ENCODE results near the gene ADAM10. TPM values are rescaled to one million over a fixed set of nuclear protein-coding genes. Genes with fewer than 3 reads are reported as not detected.

The ADAM10 gene
- total RNA-seq, 2 experiments from 2014 or later: 70.7 to 76.3 TPM

DNA sequence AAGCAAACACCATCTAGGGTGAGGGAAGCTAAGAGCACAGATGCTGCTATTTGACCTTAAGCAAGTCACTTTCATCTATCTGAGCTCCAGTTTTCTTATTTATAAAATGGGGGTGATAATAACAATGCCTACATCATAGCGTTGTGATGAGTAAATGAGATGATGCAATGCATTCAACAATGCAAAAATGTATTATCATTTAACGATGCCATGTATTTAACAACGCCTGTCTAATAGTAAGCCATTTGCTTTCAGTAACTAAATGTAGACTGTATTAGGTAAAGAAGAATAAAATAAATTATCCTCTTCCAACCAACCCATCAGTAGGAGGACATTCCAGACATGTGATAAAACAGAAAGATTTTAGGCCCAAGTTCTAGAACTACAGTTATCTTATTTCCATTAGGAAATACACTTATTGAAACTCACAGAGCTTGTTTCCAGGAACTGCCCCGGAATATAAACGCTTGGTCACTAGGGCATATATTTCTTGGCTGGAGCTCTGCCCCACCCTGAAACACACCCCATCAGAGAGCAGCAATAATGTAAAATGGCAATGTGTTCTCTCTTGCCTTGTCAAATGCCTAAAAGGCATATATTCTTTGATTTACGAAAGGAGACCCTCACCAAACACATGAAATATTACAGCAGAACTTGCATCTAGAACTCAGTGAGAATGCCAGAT, 189.5 kb downstream of the ADAM10 start:
- intact Hi-C loops (cut with micrococcal nuclease): no loop called here
- Mint-ChIP-seq H3K4me1 (ENCODE audit: low read depth) (no peaks in the 10 kb centered on the region), H3K9me3 (no peaks in the 10 kb centered on the region), H3K27ac (no peak overlapping the region), H3K36me3 (ENCODE audit: low read depth) (no peaks in the 10 kb centered on the region), H3K27me3 (ENCODE audit: low read depth) (no peaks in the 10 kb centered on the region), H3K4me3 (no peak overlapping the region)
- CTCF ChIA-PET: interaction anchor here (0.6 to 0.7 kb wide), 2 partner anchors 24 to 184 kb away, joined by 3 to 6 read pairs; no protein-coding TSS in a partner anchor
- DNase-seq: no peak

- intact Hi-C loops (cut with micrococcal nuclease): no loop called here
- Mint-ChIP-seq H3K27ac (no peak overlapping the region), H3K4me1 (ENCODE audit: low read depth) (no peaks in the 10 kb centered on the region), H3K4me3 (no peak overlapping the region), H3K27me3 (ENCODE audit: low read depth) (no peaks in the 10 kb centered on the region), H3K9me3 (no peaks in the 10 kb centered on the region), H3K36me3 (ENCODE audit: low read depth) (no peaks in the 10 kb centered on the region)
- DNase-seq: no peak
- CTCF ChIA-PET: interaction anchor here (1.1 kb wide), 1 partner anchor 73 kb away, joined by 4 read pairs; no protein-coding TSS in a partner anchor
Observed at GRCh38 chr15:58558777-58559176, 190.7 kb downstream of the ADAM10 start.

GRCh38 chr15:58556541-58556940, 193.0 kb downstream of the ADAM10 start:
- no peak for DNase-seq
- Mint-ChIP-seq H3K27ac (no peak overlapping the region), H3K4me3 (no peak overlapping the region), H3K27me3 (ENCODE audit: low read depth) (no peaks in the 10 kb centered on the region), H3K4me1 (ENCODE audit: low read depth) (peaks cover 8% of the 10 kb centered on the region), H3K36me3 (ENCODE audit: low read depth) (no peaks in the 10 kb centered on the region), H3K9me3 (no peaks in the 10 kb centered on the region)
- intact Hi-C loops (cut with micrococcal nuclease): no loop called here
- CTCF ChIA-PET: interaction anchor here (0.6 to 0.7 kb wide), 2 partner anchors 121 to 1480 kb away, joined by 3 to 4 read pairs; no protein-coding TSS in a partner anchor

GRCh38 chr15:58556028-58556361, 193.5 kb downstream of the ADAM10 start:
- Mint-ChIP-seq H3K27me3 (ENCODE audit: low read depth) (no peaks in the 10 kb centered on the region), H3K4me3 (no peak overlapping the region)

GRCh38 chr15:58555162-58556027, 194.1 kb downstream of the ADAM10 start:
- intact Hi-C loops (cut with micrococcal nuclease): no loop called here
- Mint-ChIP-seq H3K36me3 (ENCODE audit: low read depth) (no peaks in the 10 kb centered on the region), H3K27ac (no peak overlapping the region), H3K27me3 (ENCODE audit: low read depth) (no peaks in the 10 kb centered on the region), H3K4me1 (ENCODE audit: low read depth) (peaks cover 13% of the 10 kb centered on the region), H3K9me3 (no peaks in the 10 kb centered on the region), H3K4me3 (no peak overlapping the region)
- CTCF ChIA-PET: interaction anchor here (0.6 kb wide), 1 partner anchor 247 kb away, joined by 5 read pairs; no protein-coding TSS in a partner anchor
- no peak for DNase-seq

More at GRCh38 chr15:58556028-58556361, 193.5 kb downstream of the ADAM10 start:
- H3K4me1 Mint-ChIP-seq (ENCODE audit: low read depth): peaks cover 13% of the 10 kb centered on the region
- no peak for DNase-seq
- intact Hi-C loops (cut with micrococcal nuclease): no loop called here
- H3K27ac Mint-ChIP-seq: no peak overlapping the region
- no peaks in the 10 kb centered on the region for H3K36me3 Mint-ChIP-seq (ENCODE audit: low read depth)
- H3K9me3 Mint-ChIP-seq: no peaks in the 10 kb centered on the region
- CTCF ChIA-PET: interaction anchor here (0.6 kb wide), 2 partner anchors 248 to 1480 kb away, joined by 3 to 5 read pairs; no protein-coding TSS in a partner anchor

- Mint-ChIP-seq H3K27me3 (ENCODE audit: low read depth) (no peaks in the 10 kb centered on the region), H3K4me3 (no peak overlapping the region), H3K36me3 (ENCODE audit: low read depth) (no peaks in the 10 kb centered on the region), H3K4me1 (ENCODE audit: low read depth) (peaks cover 16% of the 10 kb centered on the region), H3K9me3 (no peaks in the 10 kb centered on the region), H3K27ac (no peak overlapping the region)
- DNase-seq: no peak
- intact Hi-C loops (cut with micrococcal nuclease): no loop called here
- CTCF ChIA-PET: no interaction called here
Observed at GRCh38 chr15:58554758-58555157, 194.7 kb downstream of the ADAM10 start.

GRCh38 chr15:58553365-58553918, 196.1 kb downstream of the ADAM10 start:
- Mint-ChIP-seq H3K36me3 (ENCODE audit: low read depth) (no peaks in the 10 kb centered on the region), H3K9me3 (no peaks in the 10 kb centered on the region), H3K27me3 (ENCODE audit: low read depth) (no peaks in the 10 kb centered on the region), H3K27ac (no peak overlapping the region), H3K4me1 (ENCODE audit: low read depth) (peaks cover 16% of the 10 kb centered on the region), H3K4me3 (no peak overlapping the region)
- CTCF ChIA-PET: no interaction called here
- intact Hi-C loops (cut with micrococcal nuclease): no loop called here
- no peak for DNase-seq

DNA sequence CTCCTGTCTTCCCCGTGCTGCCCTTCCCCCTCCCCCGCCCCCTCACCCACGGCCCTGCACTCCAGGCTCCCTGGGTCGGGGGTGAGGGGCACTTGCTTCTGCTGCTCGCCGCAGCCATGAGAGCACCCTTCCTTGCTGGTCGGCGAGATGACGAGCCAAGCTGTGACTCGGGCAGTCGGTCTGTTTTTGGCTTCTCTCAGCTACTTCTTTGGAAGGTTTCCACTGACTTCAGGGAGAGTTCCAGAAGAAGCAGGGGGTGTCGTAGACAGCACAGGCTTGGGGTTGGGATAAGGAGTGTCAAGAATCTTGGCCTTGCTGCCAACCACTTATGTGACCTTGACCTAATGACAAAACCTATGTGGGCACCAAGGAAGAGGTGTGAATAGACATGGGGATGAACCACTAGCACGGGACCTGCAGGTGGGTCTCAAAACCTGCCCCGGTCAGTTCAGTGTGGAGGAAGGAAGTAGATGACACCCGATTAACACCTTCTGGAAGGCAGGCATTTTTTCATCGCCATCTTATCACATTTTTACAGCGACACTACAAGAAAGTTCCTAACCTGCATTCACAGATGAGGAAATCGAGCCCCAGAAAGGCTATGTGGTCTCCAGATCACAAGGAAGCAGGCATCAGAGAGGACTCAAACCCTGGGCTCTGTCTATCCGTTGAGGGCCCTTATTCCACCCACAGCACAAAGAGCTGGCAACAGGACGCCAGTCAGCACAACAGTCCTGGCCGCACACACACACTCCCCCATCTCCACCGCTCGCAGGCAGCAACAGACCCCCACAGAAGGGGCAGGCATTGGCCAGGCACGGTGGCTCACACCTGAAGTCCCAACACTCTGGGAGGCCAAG, 196.8 kb downstream of the ADAM10 start:
- intact Hi-C loops (cut with micrococcal nuclease): no loop called here
- peaks cover 16% of the 10 kb centered on the region for H3K4me1 Mint-ChIP-seq (ENCODE audit: low read depth)
- no peaks in the 10 kb centered on the region for H3K27me3 Mint-ChIP-seq (ENCODE audit: low read depth)
- no peak for DNase-seq
- no peaks in the 10 kb centered on the region for H3K9me3 Mint-ChIP-seq
- no peak overlapping the region for H3K27ac Mint-ChIP-seq
- CTCF ChIA-PET: no interaction called here
- H3K4me3 Mint-ChIP-seq: no peak overlapping the region
- H3K36me3 Mint-ChIP-seq (ENCODE audit: low read depth): no peaks in the 10 kb centered on the region

- H3K4me3 Mint-ChIP-seq: no peak overlapping the region
- no peaks in the 10 kb centered on the region for H3K36me3 Mint-ChIP-seq (ENCODE audit: low read depth)
- CTCF ChIA-PET: no interaction called here
- intact Hi-C loops (cut with micrococcal nuclease): no loop called here
- DNase-seq: no peak
- no peaks in the 10 kb centered on the region for H3K9me3 Mint-ChIP-seq
- no peaks in the 10 kb centered on the region for H3K27me3 Mint-ChIP-seq (ENCODE audit: low read depth)
- H3K4me1 Mint-ChIP-seq (ENCODE audit: low read depth): peaks cover 16% of the 10 kb centered on the region
- no peak overlapping the region for H3K27ac Mint-ChIP-seq
Observed at GRCh38 chr15:58551764-58552504, 197.6 kb downstream of the ADAM10 start.

DNA sequence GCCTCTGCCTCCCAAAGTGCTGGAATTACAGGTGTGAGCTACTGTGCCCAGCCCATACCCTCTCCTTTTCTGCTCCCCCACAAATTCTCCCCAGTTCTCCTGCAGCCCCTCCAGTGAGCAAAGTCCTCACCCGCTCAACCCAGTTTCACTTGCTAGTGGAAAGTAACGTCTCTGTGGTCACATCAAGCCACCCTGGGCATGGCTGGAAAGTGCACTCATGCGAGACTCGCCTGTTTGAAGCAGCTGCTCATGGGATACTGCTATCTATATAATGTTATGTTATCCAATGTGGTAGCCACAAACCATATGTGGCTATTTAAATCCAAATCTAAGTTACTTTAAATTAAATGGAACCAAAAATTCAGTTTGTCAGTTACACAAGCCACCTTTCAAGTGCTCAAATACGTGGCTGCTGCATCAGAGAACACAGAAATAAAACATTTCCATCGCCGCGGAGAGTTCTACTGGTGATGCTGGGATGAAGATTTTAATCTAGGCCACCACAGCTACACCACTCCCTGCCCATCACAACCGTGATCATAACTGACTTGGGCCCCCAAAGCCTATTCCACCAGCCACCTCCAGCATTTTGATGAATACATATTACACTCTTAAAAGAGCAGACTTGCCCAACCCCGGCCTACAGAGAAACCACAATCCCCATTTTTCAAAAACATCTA, 198.3 kb downstream of the ADAM10 start:
- no peak overlapping the region for H3K27ac Mint-ChIP-seq
- no peak for DNase-seq

DNA sequence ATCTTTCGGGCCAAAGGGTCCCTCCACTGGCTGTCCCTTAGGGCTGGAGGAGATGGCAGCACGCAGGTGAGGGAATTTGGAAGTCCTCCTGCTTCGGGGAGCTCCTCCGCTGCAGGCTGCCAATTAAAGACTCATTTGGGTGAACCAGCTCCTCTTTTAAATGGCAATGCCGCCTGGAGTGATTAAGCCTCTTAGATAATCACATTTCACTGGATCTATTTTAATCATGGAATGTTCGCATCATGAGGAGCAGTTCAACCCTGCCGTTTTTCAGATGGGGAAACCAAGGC, 199.8 kb downstream of the ADAM10 start:
- no peaks in the 10 kb centered on the region for H3K36me3 Mint-ChIP-seq (ENCODE audit: low read depth)
- intact Hi-C loops (cut with micrococcal nuclease): no loop called here
- no peak overlapping the region for H3K4me3 Mint-ChIP-seq
- CTCF ChIA-PET: no interaction called here
- peaks cover 26% of the 10 kb centered on the region for H3K4me1 Mint-ChIP-seq (ENCODE audit: low read depth)
- no peak for DNase-seq
- H3K9me3 Mint-ChIP-seq: no peaks in the 10 kb centered on the region
- H3K27me3 Mint-ChIP-seq (ENCODE audit: low read depth): no peaks in the 10 kb centered on the region
- H3K27ac Mint-ChIP-seq: no peak overlapping the region

More for the DNA sequence above, 198.3 kb downstream of the ADAM10 start:
- intact Hi-C loops (cut with micrococcal nuclease): no loop called here
- H3K36me3 Mint-ChIP-seq (ENCODE audit: low read depth): no peaks in the 10 kb centered on the region
- no peaks in the 10 kb centered on the region for H3K27me3 Mint-ChIP-seq (ENCODE audit: low read depth)
- no peak overlapping the region for H3K4me3 Mint-ChIP-seq
- CTCF ChIA-PET: no interaction called here
- peaks cover 16% of the 10 kb centered on the region for H3K4me1 Mint-ChIP-seq (ENCODE audit: low read depth)
- no peaks in the 10 kb centered on the region for H3K9me3 Mint-ChIP-seq

All from activated naive CD4-positive, alpha-beta T cell treated with anti-CD3 and anti-CD28 coated beads for 36 hours (primary cell).